NCI-H2196 (cell line): ENCODE measurements around the gene TUBA1B.
"Not testable (repeated sequence)": the region's sequence is repeated elsewhere in the genome, so short reads cannot be mapped to it uniquely, and the experiment has no call there.

Experiments
- DNase-seq: peaks from one replicate; lab custom pipeline; 2025; ENCODE audit not compliant: unreplicated experiment; lab: John Stamatoyannopoulos, UW

Gene TUBA1B

DNA sequence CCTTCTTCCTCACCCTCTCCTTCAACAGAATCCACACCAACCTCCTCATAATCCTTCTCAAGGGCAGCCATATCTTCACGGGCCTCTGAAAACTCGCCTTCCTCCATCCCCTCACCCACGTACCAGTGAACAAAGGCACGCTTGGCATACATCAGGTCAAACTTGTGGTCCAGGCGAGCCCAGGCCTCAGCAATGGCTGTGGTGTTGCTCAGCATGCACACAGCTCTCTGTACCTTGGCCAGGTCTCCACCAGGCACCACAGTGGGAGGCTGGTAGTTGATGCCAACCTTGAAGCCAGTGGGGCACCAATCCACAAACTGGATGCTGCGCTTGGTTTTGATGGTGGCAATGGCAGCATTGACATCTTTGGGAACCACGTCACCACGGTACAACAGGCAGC, 3.2 kb downstream of the TUBA1B start:
- DNase-seq = not testable (repeated sequence)

DNA sequence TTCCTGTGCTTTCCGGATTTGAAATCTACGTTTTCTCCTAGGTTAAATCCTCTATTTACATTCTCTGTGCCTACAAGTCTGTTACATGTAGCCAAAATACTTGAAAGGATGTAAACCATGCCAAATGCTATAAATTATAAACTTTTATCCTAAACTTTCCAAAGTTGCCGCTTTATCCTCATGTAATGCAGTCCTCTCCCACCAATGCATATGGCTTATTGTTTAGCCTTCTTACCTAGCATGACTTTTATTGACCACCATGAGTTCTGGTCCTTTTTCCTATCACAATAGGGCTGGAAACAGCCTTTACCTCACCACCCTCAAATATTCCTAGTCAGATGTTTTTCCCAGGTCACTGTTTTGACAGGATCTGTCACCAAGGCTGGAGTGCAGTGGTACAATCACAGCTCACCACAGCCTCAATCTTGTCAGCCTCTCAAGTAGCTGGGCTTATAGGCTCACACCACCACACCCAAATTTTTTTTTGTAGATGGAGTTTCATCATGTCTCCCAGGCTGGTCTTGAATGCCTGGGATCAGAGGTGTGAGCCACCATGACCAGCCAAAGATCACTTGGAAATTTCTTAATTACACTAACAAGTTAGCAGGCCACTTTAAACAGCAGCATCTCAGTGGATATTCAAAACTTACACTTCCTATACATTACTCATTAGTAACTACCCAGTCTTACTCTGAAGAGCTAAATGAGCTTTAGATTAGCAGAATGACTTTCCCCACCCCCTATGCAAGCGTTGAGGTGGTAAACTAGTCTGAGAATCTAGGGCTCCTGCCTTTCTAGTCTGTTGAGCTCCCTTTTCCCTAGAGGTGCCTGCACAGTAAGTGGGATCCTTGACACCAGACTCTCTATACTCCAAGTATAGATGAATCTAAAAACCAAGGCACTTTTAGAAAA, 4.1 kb downstream of the TUBA1B start:
- DNase-seq = no peak

DNA sequence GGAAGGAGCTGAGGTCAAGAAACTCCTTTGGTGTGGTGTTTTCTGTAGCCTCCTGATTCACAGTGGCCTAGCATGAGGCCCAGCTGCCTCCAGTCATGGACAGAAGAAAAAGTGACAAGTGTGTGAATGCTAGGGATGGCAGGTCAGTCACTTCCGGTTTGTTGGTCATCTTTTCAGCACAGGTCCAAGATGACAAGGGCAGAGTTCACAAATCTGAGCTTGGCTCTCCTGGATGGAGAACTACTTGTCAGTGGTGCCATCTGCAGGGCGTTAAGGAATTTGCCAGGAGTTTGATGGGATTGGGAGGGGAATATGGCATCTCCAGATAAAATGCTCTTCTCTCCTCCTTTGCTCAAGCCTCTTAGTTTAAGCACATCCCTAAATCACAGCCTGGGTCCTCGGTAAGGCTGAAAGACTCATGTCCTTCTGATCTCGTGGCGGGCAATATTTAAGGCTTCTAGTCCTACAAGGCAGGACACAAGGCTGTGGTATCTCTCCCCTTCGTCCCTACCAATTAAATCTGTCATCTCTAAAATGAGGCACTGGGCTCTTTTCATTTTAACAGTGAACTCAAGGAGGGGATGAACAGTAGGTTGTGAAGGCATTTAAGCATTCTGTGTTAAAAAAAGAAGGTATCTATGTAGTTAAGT, 10.0 kb downstream of the TUBA1B start:
- peak; percentile 57 for DNase-seq

DNA sequence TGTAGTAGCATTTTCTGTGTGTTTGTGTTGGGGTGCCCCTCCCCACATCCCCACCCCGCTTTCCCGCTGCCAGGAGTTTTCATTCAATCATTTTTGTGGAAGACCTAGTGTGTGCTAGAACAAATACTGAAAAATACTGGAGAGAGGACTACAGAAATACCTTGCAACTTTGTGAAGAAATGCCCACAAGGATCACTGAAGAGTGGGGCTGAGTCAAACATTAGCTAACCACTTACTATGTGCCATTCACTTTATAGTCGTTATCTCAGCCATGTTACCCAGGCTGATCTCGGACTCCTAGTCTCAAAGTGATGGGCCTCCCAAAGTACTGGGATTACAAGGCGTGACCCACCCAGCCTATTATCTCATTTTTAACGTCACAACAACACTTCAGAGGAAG, 20.0 kb downstream of the TUBA1B start:
- no peak for DNase-seq

DNA sequence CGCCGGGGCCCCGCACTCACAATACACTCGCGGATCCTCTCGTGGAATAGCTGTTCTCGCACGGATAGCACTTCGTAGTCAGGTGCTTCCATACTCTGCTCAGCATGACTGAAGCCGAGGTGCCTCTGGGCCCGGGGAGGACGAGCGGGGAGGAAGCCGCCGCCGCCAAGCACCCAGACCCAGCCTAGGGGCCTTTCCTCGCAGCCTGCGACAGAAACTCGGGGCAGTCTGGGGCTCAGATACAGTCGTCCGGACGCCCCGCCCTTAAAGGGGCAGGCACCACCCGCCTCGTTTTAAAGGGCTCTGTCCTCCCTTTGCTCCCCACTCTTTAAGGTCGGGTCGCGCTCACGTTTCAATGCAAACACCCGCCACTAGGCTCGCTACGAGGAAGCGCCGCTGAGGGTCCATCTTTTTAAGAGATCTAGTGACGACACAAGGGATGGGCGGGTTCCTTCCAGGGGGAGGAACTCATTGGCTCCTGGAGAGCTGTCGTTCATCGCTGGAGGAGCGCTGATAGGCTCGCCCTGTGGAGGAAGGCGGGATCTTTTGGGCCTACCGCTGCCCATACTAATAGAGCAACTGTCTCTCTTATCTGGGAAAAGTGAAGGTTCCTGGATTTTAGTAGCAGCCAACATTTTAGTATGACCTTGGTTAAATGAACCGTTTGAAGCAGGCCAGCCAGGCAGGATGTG, 20.6 kb downstream of the TUBA1B start, which contains the start of gene LMBR1L:
LMBR1L (minus strand) TSS at position 384 of the 692 bp plus-strand sequence; CDS start at position 92, 292 bp downstream.
- peak; percentile 98 for DNase-seq

DNA sequence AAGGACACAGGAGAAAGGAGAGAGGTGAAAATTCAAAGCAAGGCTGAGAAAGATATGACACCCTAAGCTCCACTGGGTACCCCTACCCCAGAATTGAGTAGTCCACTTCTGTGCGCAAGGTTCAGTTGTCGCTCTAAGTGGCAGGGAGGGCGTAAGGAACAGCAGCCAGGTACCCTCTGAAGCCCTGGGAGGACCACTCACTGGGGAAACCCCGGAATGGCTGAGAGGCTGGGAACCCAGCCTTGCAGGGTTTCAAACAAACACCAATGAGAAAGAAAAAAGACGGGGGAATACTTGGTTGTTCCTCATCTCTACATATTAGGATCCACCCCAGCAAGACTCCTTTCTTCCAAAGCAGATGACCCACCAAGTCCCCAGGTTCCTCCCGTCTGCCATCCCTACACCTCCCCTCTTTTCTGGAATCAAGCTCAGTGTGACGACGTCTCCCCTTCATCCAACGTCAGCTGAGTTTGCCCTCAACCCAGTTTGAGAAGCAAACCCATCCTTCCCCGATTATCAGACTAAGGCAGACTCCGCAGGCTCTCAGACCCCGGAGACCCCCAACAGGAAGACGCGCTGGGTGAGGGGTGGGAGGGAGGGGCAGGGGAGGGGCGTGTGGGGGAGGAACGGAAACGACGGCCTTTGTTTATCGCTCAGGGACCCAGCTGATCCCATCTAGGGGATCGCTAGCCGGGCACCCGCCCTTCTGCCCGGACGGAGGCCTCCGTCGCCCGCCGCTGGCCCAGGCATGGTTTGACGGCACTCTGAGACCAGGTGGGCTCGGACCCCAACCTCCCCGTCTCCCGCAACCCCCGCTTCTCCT, 21.3 kb downstream of the TUBA1B start:
- no peak for DNase-seq

DNA sequence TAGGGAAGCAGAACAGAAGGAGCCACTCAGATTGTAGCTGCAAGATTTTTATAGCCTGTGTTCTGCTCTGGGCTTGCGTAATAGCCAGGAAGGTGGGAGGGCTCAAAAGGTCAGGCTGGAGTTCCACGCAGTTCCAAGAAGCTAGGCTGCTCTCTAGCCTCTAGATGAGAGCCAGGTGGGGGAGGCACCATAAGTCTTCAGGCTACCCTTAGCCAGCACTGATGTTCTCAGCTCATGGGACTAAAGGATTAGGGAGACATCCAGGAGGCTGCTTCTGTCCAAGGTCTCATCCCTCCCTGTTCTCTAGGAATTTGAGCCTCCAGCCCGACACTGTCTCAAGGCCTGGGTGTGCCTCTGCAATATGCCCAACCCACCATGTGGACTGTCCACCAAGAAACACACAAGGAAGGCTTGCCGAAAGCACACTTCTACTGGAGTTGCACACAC, 22.2 kb downstream of the TUBA1B start:
- DNase-seq = no peak

DNA sequence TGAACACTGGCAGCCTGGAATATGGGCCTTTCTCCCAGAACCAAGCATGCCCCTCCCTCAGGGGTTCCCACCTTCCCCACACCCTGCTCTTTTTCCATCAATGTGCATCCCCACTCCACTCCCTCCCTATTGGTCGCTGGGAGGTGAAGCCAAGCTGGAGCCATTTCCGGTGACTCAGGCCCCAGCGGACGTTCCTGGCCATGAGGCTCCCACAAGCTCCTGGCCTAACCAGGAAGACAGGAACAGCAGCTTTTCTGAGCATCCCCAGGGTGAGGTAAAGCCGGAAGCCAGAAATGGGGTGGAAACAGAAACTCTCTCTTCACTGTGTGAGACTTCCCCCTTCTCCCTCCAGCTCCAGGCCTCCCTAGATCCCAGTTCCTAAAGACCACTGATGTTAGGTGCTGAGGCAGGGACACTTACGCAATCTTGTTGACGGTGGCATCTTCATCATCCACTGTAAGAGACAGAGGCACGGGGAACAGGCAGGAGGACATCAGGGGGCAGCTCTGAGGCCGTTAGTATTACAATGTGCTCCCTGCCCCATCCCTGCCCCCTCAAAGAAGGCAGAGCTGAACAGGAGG, 25.6 kb downstream of the TUBA1B start:
- DNase-seq = no peak

DNA sequence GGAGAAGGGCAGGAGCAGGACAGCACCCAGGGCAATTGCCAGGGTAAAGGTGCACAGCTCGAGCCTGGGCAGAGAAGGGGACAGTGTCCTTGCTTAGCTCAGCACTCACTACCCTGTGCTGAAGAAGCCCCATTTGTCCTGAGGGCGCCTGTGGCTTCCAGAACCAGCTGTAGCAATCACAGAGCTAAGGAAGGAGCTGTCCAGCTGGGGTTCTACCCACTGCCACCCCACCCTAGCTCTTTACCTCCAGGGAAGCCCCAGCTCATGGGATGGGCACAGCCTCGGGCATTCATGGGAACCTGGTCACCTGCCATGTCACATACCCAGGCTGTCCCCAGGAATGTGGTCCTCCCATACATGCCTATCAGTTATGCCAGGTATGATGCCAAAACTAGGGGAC, 26.4 kb downstream of the TUBA1B start:
- no peak for DNase-seq

DNA sequence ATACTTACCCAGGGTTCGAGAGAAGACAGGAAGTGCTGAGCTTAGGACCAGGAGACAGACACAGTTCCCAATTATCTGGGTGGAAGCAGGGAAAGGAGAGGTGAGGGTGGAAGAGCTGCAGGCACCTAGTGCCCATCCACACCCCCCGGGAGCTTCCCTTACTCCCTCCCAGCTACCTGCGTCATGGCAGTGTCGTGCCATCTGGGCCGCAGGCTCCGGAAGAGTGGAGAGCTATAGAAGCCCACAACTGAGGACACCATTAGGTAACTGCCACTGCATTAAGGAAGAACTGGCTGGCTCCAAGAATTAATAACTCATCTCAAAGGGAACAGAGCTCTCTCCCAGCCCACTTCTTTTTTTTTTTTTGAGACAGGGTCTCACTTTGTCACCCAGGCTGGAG, 30.8 kb downstream of the TUBA1B start:
- no peak for DNase-seq

DNA sequence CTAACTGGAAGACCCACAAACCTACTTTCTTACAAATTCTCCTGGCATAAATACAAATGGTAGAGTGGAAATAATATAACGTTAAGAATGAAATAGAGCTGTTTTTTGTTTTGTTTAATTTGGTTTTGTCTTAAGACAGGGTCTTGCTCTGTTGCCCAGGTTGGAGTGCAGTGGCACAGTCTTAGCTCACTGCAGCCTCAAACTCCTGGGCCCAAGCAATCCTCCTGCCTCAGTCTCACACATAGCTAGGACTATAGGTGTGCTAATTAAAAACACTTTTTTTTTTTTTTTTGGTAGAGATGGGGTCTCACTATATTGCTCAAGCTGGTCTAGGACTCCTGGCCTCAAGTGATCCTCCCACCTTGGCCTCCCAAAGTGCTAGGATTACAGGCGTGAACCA, 32.5 kb downstream of the TUBA1B start:
- DNase-seq = no peak

DNA sequence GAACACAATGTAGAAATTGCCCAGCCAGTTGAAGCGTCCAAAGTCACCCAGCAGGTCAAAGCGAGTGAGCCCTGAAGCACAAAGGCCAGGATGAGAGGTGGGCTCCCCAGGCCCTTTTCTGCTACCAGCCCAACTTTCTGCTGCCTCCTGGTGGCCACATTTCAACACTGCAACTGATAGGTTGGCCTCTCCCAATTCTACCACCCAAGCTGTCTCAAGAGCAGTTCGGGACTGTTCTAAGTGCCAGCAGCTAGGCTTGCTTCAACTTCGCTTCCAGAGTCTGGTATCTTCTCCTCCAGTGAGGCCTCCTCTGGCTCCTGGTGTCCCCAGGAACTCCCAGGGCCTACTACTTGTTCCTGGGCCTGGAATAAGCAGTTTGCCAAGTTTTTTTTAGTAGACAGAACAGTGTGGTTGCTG, 33.2 kb downstream of the TUBA1B start:
- DNase-seq = peak; percentile 41

DNA sequence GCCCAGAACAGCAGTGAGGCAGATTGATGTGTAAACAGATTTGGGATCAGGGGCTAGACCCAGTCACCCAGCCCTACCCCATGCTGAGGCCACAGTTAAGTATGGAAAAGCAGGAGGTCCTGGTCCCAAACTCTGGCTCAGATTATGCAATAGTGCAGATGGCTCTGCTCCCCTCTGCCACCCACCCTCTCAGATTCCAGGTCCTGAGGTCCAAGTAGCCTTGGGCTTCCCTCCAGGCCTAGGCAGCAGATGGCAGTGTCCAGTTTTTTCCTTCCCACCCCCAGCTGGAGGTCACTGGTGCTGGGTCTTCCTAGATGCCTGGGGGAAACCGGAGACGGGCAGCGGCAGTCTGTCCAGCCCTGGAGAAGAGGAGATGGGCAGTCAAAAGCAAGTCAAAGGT, 33.8 kb downstream of the TUBA1B start:
- DNase-seq = no peak

DNA sequence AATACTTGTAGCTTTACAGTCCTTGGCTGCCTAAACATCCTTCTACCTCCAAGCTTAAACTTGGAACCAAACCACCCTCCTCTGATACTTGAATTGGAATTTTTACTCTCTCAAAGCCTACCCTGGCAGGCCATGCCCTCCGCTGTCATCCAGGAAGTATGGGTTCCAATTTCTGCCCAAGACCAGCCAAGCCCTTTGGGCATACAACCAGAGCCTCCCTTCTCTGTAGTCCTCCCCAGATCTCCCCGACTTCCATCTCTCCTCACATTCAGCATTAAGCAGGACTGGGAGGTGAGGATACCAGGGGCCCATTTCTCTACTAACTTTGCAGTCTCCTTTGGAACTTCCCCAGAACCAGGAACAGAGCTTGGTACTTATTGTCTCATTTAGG, 36.2 kb downstream of the TUBA1B start:
- no peak for DNase-seq

DNA sequence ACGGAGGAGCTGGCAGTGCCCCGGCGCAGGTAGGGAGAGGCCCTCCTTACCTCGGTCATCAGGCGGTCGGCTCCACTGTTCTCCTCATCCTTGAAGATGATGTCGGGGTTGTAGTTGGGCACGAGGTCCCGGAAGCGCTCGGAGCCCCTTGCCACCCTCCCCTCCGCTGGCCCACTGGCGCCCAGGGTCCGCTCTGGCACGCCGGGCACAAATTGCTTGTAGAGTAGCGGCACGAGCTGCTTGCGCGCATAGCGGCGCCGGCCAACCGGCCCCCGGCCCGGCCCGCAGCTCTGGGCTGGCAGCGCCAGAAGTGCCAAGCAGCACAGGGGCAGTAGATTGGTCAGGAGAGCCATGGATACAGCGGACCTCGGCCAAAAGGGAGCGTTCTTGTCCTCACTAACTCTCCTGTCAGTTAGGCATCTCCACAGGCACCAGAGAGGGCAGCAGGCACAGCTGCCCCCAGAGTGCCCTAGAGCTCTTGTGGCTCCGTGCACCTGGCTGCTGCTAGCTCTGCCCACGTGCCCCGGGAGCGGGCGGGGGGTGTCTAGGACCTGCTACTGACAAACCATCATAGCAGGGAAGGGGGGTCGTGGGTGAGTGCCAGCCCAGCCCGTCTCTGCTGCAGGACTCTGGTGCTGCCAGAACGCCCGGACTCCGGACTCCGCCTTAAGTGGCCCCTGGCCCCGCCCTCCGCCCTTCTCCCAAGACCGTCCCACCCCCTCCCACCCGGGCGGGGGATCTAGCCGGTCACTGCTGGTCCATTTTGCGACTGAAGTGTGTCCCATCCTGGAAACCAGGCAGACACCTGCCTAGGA, 36.8 kb downstream of the TUBA1B start, which contains the start of gene DHH:
DHH (minus strand) TSS at position 642 of the 815 bp plus-strand sequence; CDS start at position 353, 289 bp downstream.
- peak; percentile 51 for DNase-seq

DNA sequence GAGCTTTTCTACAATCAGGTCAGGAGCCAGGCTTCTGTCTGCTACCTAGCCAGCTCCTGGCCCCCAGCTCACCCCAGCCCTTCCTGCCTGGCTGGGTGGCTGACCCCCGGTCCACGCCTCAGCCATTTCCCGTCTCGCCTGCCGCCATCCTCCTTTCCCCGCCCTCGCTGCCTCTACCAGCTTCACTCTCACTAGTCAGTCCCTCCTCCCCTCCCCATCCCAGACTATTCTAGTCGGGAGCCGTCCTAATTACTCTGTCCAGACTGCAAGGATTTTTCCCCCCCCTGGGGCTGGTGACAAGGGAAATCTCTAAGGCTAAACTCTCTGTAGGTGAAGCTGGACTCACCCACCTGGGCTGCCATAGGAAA, 37.4 kb downstream of the TUBA1B start:
- no peak for DNase-seq

DNA sequence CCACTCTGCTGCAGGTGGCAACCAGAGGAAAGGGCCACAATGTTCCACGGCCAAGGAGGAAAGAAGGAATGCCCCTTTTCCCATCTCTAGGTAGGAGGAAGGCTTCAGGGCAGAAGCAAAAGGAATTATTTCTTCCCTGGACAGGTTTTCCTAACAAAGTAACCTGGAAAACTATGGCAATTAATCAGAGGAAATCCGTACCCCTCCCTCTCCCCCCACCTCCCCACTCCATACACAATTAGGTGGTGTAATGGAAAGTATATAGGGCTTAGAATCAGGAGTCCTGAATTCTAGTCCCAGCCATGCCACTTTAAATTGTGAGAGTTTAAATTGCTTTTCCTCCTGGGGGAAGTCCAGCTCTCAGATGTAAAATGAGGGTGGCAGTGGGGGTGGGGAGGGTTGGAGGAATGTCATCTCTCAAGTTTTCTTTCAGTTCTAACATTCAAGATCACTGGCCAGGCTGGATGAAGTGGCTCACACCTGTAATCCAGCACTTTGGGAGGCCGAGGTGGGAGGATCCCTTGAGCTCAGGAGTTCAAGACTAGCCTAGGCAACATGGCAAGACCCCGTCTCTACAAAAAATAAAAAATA, 38.3 kb downstream of the TUBA1B start:
- no peak for DNase-seq

DNA sequence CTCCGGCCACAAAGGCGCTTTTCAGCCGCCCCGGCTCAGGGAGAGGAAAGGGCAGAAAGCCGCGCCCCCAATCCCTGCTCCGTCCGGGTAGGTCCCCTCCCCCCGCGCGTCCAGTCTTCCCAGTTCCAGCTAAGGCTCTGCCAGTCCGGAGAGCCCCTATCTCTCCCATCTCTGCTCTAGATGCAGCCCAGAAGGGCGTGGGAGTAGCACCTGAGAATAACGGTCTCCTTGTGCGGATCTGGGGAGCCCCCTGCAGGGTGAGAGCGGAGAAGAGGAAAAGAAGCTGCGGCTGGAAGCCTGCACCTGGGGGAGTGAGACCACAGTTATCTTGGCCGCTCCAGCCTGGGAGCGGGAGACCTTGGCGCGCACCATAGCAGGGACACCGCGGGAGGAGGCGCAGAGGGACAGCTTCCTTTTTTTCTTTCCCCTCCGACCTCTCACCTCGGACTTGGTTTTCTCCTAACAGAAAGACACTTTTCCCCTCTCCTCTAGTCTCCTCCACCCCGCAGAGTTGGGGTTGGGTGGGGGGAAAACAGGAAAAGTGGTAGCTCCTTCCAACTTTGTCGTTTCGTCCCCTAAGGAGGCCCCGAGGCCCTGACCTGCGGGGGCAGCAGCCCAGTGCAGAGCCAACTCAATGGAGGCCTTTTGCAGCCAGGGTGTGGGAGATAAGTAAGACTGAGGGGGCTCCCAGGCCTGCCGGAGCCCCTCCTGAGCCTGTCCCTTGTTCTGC, 38.9 kb downstream of the TUBA1B start:
- no peak for DNase-seq

DNA sequence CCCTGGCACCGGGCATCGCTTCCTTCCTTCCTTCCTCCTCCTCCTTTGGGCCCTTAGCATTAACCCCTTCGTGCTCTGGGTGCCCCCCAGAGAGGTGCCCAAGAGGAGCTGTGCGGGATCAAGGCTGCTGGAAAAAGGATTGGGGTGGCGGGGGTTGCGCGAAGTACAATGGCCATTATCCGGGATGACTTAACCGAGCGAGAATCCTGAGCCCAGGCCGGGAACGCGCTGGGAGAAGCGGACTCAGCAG, 39.4 kb downstream of the TUBA1B start:
- no peak for DNase-seq
